Sigmoid colon (tissue), 4 donors: ENCODE measurements around the gene HLA-DQA1.

Source experiments
- EP300 ChIP-seq, 4 donors: sonication (generic); formaldehyde crosslinking; IDR thresholded peaks; one replicate each; pipeline ENCODE4 v1.6.1; 2017; ENCODE audit warnings: antibody characterized with exemption in 4 of 4
- POLR2A ChIP-seq, 2 donors: fragments of 450-650 bp; IDR thresholded peaks; one replicate each; pipeline ENCODE4 v1.6.1; 2016; ENCODE audit warnings: antibody characterized with exemption in 2 of 2, mild to moderate bottlenecking in 2 of 2, moderate library complexity in 2 of 2
- POLR2AphosphoS5 ChIP-seq, 4 donors: sonication (generic); formaldehyde crosslinking; IDR thresholded peaks; one replicate each; pipeline ENCODE4 v1.6.1; 2017; ENCODE audit warnings: antibody characterized with exemption in 4 of 4
- TF ChIP-seq, protein P1 (sequence below), 4 experiments: fragments of 450-650 bp in 3 of 4; fragments of 200-600 bp in 1 of 4; IDR thresholded peaks; one replicate each; pipeline ENCODE4 v1.5.1; 2016 to 2019; ENCODE audit warnings: antibody characterized with exemption in 4 of 4, mild to moderate bottlenecking in 3 of 4, moderate library complexity in 2 of 4

DNA sequence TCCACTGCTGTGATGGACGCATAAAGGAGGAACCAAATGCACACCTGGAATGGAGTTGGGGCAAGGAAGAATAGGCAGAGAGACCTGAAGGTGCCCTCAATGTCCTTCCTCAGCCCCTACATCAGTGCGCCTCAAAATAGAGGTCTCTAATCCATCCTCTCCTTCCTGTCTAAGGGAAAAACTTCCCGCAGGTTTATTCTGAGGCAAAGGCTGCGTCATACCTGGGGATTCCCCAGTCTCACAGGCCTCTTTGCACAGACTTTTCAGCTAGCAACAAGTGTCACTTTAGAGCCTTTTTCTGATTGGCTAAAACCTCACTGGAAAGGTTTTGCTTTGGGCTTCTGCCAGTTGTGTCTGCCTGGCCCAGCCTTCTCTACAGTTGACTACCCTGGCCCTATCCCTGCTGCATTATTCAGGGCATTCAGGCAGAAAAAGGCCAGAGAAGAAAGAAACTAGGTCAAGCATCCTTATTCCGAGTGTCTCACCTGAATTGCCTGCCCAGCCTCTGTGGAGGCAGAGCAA lies 31.1 kb downstream of the HLA-DQA1 start:
- TF ChIP-seq, protein P1, sequence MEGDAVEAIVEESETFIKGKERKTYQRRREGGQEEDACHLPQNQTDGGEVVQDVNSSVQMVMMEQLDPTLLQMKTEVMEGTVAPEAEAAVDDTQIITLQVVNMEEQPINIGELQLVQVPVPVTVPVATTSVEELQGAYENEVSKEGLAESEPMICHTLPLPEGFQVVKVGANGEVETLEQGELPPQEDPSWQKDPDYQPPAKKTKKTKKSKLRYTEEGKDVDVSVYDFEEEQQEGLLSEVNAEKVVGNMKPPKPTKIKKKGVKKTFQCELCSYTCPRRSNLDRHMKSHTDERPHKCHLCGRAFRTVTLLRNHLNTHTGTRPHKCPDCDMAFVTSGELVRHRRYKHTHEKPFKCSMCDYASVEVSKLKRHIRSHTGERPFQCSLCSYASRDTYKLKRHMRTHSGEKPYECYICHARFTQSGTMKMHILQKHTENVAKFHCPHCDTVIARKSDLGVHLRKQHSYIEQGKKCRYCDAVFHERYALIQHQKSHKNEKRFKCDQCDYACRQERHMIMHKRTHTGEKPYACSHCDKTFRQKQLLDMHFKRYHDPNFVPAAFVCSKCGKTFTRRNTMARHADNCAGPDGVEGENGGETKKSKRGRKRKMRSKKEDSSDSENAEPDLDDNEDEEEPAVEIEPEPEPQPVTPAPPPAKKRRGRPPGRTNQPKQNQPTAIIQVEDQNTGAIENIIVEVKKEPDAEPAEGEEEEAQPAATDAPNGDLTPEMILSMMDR (IDR thresholded peaks at IDR 0.05) = no peak
- TF ChIP-seq EP300 (IDR thresholded peaks at IDR 0.05) (no peak), POLR2AphosphoS5 (IDR thresholded peaks at IDR 0.05) (peak in 1 of 4 donors; percentile 22), POLR2A (IDR thresholded peaks at IDR 0.05) (no peak)
